ENCODE measurements around the gene MAPK8IP3.

- TF ChIP-seq CTCF (IDR thresholded peaks at IDR 0.05) (no peak), ZFX (IDR thresholded peaks at IDR 0.05; ENCODE audit: borderline replicate concordance) (no peak)
Measured at GRCh38 chr16:1740781-1741490, 34.9 kb downstream of the MAPK8IP3 start.

Measured in 22Rv1 (cell line).